B cell (primary cell): Measurements from ENCODE around the gene CENPN. TPM values are rescaled to one million over a fixed set of nuclear protein-coding genes. Genes with fewer than 3 reads are reported as not detected.

Source experiments
- ATAC-seq: fragments of 200-7000 bp; cut with Tn5 transposase; one replicate; pipeline ENCODE4 v1.10.0; 2021; ENCODE audit warnings: low read depth, mild to moderate bottlenecking, moderate number of reproducible peaks, moderate library complexity
- CTCF ChIA-PET: fragments of 350-600 bp; sonication (Branson Sonifier 250); formaldehyde crosslinking; loops from one replicate; lab custom pipeline; 2021; ENCODE audit warnings: antibody characterized with exemption, inconsistent platforms; lab: Charles Lee
- POLR2A ChIA-PET: fragments of 350-600 bp; sonication (Branson Sonifier 250); formaldehyde crosslinking; loops from one replicate; lab custom pipeline; 2021; ENCODE audit warnings: antibody characterized with exemption; lab: Charles Lee
- DNase-seq: peaks from one replicate; pipeline ENCODE4 v3.0.0; 2013
- H2AFZ ChIP-seq: 2 replicates; pipeline ENCODE4 v1.6.1; 2012; ENCODE audit warnings: mild to moderate bottlenecking, low read depth, low read length; ENCODE audit not compliant: insufficient read depth, poor library complexity, severe bottlenecking
- H3K27ac ChIP-seq, 2 donors: 1 replicate in 1 of 2; 2 replicates in 1 of 2; pipeline ENCODE4 v1.5.1; 2012 to 2013; ENCODE audit warnings: low read length in 2 of 2, mild to moderate bottlenecking in 2 of 2, moderate library complexity in 1 of 2
- H3K27me3 ChIP-seq, 4 experiments: fragments of 200-600 bp in 1 of 4; sonication (generic) in 1 of 4; replicated peaks in 1 of 4; 1 replicate in 2 of 4; 2 replicates in 2 of 4; pipeline versions ENCODE4 v1.6.1 to v1.7.0; 2013 to 2016; ENCODE audit warnings: low read length in 3 of 4, mild to moderate bottlenecking in 2 of 4, mixed read lengths in 1 of 4, moderate library complexity in 1 of 4; ENCODE audit not compliant: insufficient read depth in 4 of 4, control insufficient read depth in 3 of 4; ENCODE audit errors: control extremely low read depth in 1 of 4
- H3K36me3 ChIP-seq, 2 experiments: replicated peaks in 1 of 2; 1 replicate in 1 of 2; 2 replicates in 1 of 2; pipeline versions ENCODE4 v1.6.1 to v1.7.1; 2013; ENCODE audit warnings: low read length in 1 of 2; ENCODE audit not compliant: insufficient read depth in 2 of 2, control insufficient read depth in 1 of 2; ENCODE audit errors: control extremely low read depth in 1 of 2, extremely low read depth in 1 of 2
- H3K4me1 ChIP-seq, 2 donors: fragments of 200-600 bp in 1 of 2; sonication (generic) in 1 of 2; 1 replicate in 1 of 2; 2 replicates in 1 of 2; pipeline versions ENCODE4 v1.5.1 to v1.6.1; 2013 to 2017; ENCODE audit warnings: low read length in 2 of 2; ENCODE audit not compliant: control insufficient read depth in 2 of 2, insufficient read depth in 2 of 2
- H3K4me2 ChIP-seq: replicated peaks from 2 replicates; pipeline ENCODE3; 2012; ENCODE audit warnings: mild to moderate bottlenecking, low read depth, low read length; ENCODE audit not compliant: poor library complexity, severe bottlenecking
- H3K4me3 ChIP-seq, 5 experiments: fragments of 200-600 bp in 1 of 5; sonication (generic) in 1 of 5; 1 replicate in 3 of 5; 2 replicates in 2 of 5; pipeline versions ENCODE4 v1.5.1 to v1.7.0; 2011 to 2016; ENCODE audit warnings: low read length in 4 of 5, mild to moderate bottlenecking in 4 of 5, low read depth in 2 of 5, control low read depth in 1 of 5, moderate library complexity in 1 of 5; ENCODE audit not compliant: insufficient read depth in 1 of 5; ENCODE audit errors: control extremely low read depth in 1 of 5, extremely low read depth in 1 of 5
- H3K79me2 ChIP-seq: fragments of 200-600 bp; sonication (generic); one replicate; pipeline ENCODE4 v1.6.0; 2016; ENCODE audit warnings: low read length; ENCODE audit not compliant: control insufficient read depth, insufficient read depth
- H3K9ac ChIP-seq: fragments of 200-600 bp; sonication (generic); 2 replicates; pipeline ENCODE4 v1.6.1; 2017; ENCODE audit warnings: mild to moderate bottlenecking, low read length, moderate library complexity
- H3K9me3 ChIP-seq, 3 donors: one replicate each; pipeline versions ENCODE4 v1.6.1 to v1.7.1; 2013; ENCODE audit warnings: low read length in 2 of 3; ENCODE audit not compliant: control insufficient read depth in 2 of 3, insufficient read depth in 1 of 3; ENCODE audit errors: control extremely low read depth in 1 of 3
- H4K20me1 ChIP-seq: 2 replicates; pipeline ENCODE4 v1.6.0; 2012; ENCODE audit warnings: mild to moderate bottlenecking, low read length; ENCODE audit not compliant: insufficient read depth, control insufficient read depth, poor library complexity, severe bottlenecking
- H3K27ac Mint-ChIP-seq: one replicate; pipeline ENCODE4 v1.8.0; 2021; ENCODE audit warnings: mixed read lengths
- H3K27me3 Mint-ChIP-seq: one replicate; pipeline ENCODE4 v1.8.0; 2021; ENCODE audit warnings: mixed read lengths
- H3K4me1 Mint-ChIP-seq: one replicate; pipeline ENCODE4 v1.8.0; 2021; ENCODE audit warnings: mixed read lengths
- H3K4me3 Mint-ChIP-seq: one replicate; pipeline ENCODE4 v1.8.0; 2021; ENCODE audit warnings: mixed read lengths
- H3K9me3 Mint-ChIP-seq: one replicate; pipeline ENCODE4 v1.8.0; 2022; ENCODE audit warnings: mixed read lengths; ENCODE audit not compliant: insufficient read depth
- CTCF ChIP-seq: fragments of 200-600 bp; IDR thresholded peaks from one replicate; pipeline ENCODE4 v1.8.0; 2022; ENCODE audit warnings: antibody characterized with exemption, mild to moderate bottlenecking
- EZH2 ChIP-seq: IDR thresholded peaks from 2 replicates; pipeline ENCODE4 v1.6.1; 2012; ENCODE audit warnings: borderline replicate concordance, low read depth, mild to moderate bottlenecking, moderate library complexity, low read length; ENCODE audit not compliant: insufficient read depth, poor library complexity, severe bottlenecking
- WGBS: methylation state at CpG from one replicate; pipeline ENCODE4 v1.1.5; 2013; ENCODE audit warnings: missing lambda C conversion rate; ENCODE audit not compliant: insufficient coverage; 5-methylcytosine and 5-hydroxymethylcytosine counted together
- intact Hi-C: fragments of 100-400 bp; cut with micrococcal nuclease; formaldehyde crosslinking; loops from one replicate; pipeline ENCODE4 v1.10.0; 2022
- polyA plus RNA-seq: library from polyadenylated mRNA; depleted of rRNA; stranded (reverse); fragments of >200 nt; gene quantifications from 2 replicates; pipeline ENCODE4 v1.2.3, GENCODE V29; 2012
- total RNA-seq, 2 donors: library from RNA; stranded (reverse); fragments of 120-200 nt in 1 of 2; gene quantifications; 1 replicate in 1 of 2; 2 replicates in 1 of 2; pipeline versions ENCODE4 v1.2.3 to v1.2.4, GENCODE V29; 2013 to 2022

CENPN gene
- total and polyA plus RNA-seq, 2 donors (not counting 1 experiment from before 2014, with no cell fraction given), result 3.0 to 4.0 TPM

DNA sequence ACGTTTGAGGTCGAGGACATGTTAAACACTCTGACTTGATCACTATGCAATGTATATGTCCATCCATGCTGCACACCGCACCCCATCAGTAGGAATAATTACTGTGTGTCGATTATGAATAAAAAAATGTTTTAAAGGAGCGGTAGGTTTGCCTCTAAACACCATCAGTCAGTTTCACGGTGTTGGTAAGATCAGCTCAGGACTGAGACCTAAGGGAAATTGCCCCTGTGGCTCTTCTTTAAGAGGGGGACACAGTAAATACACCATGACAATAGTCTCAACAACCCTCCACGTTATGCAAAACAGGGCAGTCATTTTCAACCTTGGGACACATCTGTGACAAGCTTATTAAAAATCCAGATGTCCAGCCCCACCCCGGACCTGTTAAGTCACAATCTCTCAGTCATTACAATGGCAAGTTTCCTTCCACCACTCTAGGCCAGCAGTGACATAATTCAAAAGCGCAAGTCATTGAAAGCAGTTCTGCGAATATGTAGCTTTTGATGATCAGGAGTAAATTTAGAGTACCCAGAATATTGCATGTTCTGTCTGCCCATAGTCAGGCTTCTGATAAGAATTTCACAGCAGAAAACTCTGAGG lies 29.8 kb downstream of the CENPN start:
- H3K36me3 ChIP-seq, result peaks cover 3 to 11% of the 10 kb centered on the region in 2 experiments
- H3K4me3 Mint-ChIP-seq, result peak overlapping the region; percentile 86
- ATAC-seq (no peak), DNase-seq (peak; percentile 7)
- no peaks in the 10 kb centered on the region for H3K27me3 Mint-ChIP-seq
- H3K27ac ChIP-seq, result peak overlapping the region in 1 of 2 donors; percentile 40
- H3K4me1 ChIP-seq, result peaks cover 14 to 16% of the 10 kb centered on the region in 2 donors
- intact Hi-C loops, result loop anchor here (10.0 kb wide), 1 partner anchor 278 kb away; the partner anchor contains the start of gene GAN
- peak overlapping the region; percentile 67 for H3K9ac ChIP-seq
- ChIA-PET POLR2A (interaction anchor here (0.5 to 1.4 kb wide), 3 partner anchors 30 to 769 kb away, joined by 3 to 6 read pairs (median 4); partner anchors contain the start of genes CENPN and CMC2), CTCF (interaction anchor here (0.6 to 10.0 kb wide), 6 partner anchors 26 to 701 kb away, joined by 3 to 99 read pairs (median 7); partner anchors contain the start of genes CENPN and CMC2)
- H3K27ac Mint-ChIP-seq, result peak overlapping the region; percentile 66
- peaks cover 22% of the 10 kb centered on the region for H3K4me1 Mint-ChIP-seq
- peak overlapping the region; percentile 87 for H3K4me2 ChIP-seq
- peak overlapping the region; percentile 74 for H2AFZ ChIP-seq
- H3K4me3 ChIP-seq, result peak overlapping the region; percentile 49 to 76 (median 66)
- no peaks in the 10 kb centered on the region for H3K9me3 ChIP-seq
- no peaks in the 10 kb centered on the region for H3K27me3 ChIP-seq
- peaks cover 37% of the 10 kb centered on the region for H3K79me2 ChIP-seq
- H4K20me1 ChIP-seq, result peaks cover 18% of the 10 kb centered on the region
- no peaks in the 10 kb centered on the region for H3K9me3 Mint-ChIP-seq
- 0% methylated on average over 1 of the region's 10 CpGs for WGBS
- TF ChIP-seq CTCF, result no peak
- TF ChIP-seq EZH2, result no peak

GRCh38 chr16:81040131-81040530 lies 33.1 kb downstream of the CENPN start:
- H3K4me1 ChIP-seq, result peaks cover 14 to 15% of the 10 kb centered on the region in 2 donors
- no peak for TF ChIP-seq CTCF
- TF ChIP-seq EZH2, result no peak
- ChIA-PET POLR2A (no interaction called here), CTCF (interaction anchor here (0.9 kb wide), 1 partner anchor 10 kb away, joined by 3 read pairs; no protein-coding TSS in a partner anchor)
- no peak overlapping the region for H3K4me2 ChIP-seq
- DNase-seq (no peak), ATAC-seq (no peak)
- no peaks in the 10 kb centered on the region for H3K9me3 Mint-ChIP-seq
- peaks cover 3 to 34% of the 10 kb centered on the region in 2 experiments for H3K36me3 ChIP-seq
- H3K4me3 ChIP-seq, result no peak overlapping the region
- no peak overlapping the region for H3K9ac ChIP-seq
- no peaks in the 10 kb centered on the region for H3K9me3 ChIP-seq
- H3K27me3 Mint-ChIP-seq, result no peaks in the 10 kb centered on the region
- H4K20me1 ChIP-seq, result peaks cover 18% of the 10 kb centered on the region
- intact Hi-C loops, result no loop called here
- no peaks in the 10 kb centered on the region for H3K27me3 ChIP-seq
- no peak overlapping the region for H3K27ac ChIP-seq
- H3K27ac Mint-ChIP-seq, result no peak overlapping the region
- H2AFZ ChIP-seq, result no peak overlapping the region
- peaks cover 21% of the 10 kb centered on the region for H3K4me1 Mint-ChIP-seq
- no peak overlapping the region for H3K4me3 Mint-ChIP-seq
- WGBS, result no CpG with 5 or more reads among the region's 2 CpGs
- H3K79me2 ChIP-seq, result peaks cover 37% of the 10 kb centered on the region
